ENCODE data around the gene TCHP.

TCHP gene

DNA sequence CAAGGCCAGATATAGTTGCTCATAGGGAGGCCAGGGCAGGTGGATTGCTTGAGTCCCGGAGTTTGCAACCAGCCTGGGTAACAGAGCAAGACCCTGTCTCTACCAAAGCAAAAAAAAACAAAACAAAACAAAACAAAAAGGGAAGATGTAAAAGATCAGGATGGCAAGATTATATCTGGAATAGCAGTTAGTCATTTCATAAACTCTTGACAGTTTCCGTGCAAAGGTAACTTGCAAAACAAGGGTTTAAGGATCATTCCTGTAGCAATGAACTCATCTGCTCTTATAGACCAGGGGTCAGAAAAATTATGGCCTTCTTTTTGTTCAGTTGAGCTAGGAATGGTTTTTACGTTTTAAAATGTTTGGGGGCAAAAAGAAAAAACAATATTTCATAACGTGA is 66.5 kb downstream of the TCHP start:
- DNase-seq, result no peak

DNA sequence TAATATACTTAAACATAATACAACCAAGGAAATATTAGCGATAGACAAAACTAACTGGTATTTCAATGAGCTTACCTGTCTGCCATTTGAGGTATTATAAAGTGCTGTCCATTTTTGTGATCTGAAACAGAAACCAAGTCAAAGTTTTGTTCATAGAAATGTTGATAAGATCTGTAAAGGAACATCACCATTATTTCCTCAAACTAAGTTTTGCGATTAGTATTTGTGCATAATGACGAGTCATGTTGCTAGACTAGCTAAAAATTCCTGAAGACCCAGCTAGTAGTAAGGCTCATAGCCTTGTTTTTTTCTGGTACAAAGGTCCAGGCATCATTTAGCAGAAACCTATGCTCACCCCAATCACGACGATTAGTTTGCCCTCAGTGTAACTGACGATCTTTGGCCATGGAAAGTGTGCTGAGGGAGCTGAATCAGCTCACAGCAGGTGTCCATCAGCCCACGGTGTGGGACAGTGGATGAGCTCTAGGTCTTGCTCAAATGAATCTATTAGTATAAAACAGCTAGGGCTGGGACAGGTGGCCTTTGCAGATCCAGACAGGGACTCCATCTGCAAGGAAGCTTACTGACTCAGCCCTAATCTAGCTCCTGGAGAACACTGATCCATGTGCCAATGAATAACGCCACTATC is 67.4 kb downstream of the TCHP start:
- DNase-seq, result no peak

Data from stimulated activated CD4-positive, alpha-beta T cell treated with anti-CD3 and anti-CD28 coated beads, Interleukin-12 subunit alpha, Interleukin-12 subunit beta, amount 100 ng/mL, for 4 hours (primary cell).